Measurements from ENCODE around the gene PSMD12. TPM values are rescaled to one million over a fixed set of nuclear protein-coding genes. Genes with fewer than 3 reads are reported as not detected.
"Not testable (repeated sequence)": the region's sequence is repeated elsewhere in the genome, so short reads cannot be mapped to it uniquely, and the experiment has no call there.

Gene PSMD12
- total RNA-seq, 1 donor from 2014 or later, result 40.3 TPM

GRCh38 chr17:67353929-67354574 is 12.3 kb downstream of the PSMD12 start:
- no peak for ATAC-seq

- ATAC-seq, result no peak
Measured at GRCh38 chr17:67353161-67353560, 13.2 kb downstream of the PSMD12 start.

GRCh38 chr17:67349420-67349819 is 17.0 kb downstream of the PSMD12 start:
- ATAC-seq, result no peak

- no peak for ATAC-seq
Measured at GRCh38 chr17:67347826-67348225, 18.6 kb downstream of the PSMD12 start.

GRCh38 chr17:67343237-67343636 is 23.1 kb downstream of the PSMD12 start:
- no peak for ATAC-seq

GRCh38 chr17:67338353-67338752 is 28.0 kb downstream of the PSMD12 start:
- ATAC-seq, result not testable (repeated sequence)

- ATAC-seq, result no peak
Measured at GRCh38 chr17:67336859-67337258, 29.5 kb downstream of the PSMD12 start.

- no peak for ATAC-seq
Measured at GRCh38 chr17:67335245-67335835, 31.0 kb downstream of the PSMD12 start.

GRCh38 chr17:67332162-67332508 is 34.2 kb downstream of the PSMD12 start:
- not testable (repeated sequence) for ATAC-seq

- ATAC-seq, result not testable (repeated sequence)
Measured at GRCh38 chr17:67331381-67332161, 34.8 kb downstream of the PSMD12 start.

GRCh38 chr17:67328026-67328425 is 38.4 kb downstream of the PSMD12 start:
- ATAC-seq, result no peak

GRCh38 chr17:67326959-67327745 is 39.2 kb downstream of the PSMD12 start:
- ATAC-seq, result not testable (repeated sequence)

- ATAC-seq, result no peak
Measured at GRCh38 chr17:67326440-67326839, 39.9 kb downstream of the PSMD12 start.

- ATAC-seq, result no peak
Measured at GRCh38 chr17:67324330-67324729, 42.0 kb downstream of the PSMD12 start.

- no peak for ATAC-seq
Measured at GRCh38 chr17:67323445-67323844, 42.9 kb downstream of the PSMD12 start.

- ATAC-seq, result peak; percentile 42
Measured at GRCh38 chr17:67322042-67322787, 44.2 kb downstream of the PSMD12 start.

GRCh38 chr17:67321486-67321885 is 44.9 kb downstream of the PSMD12 start:
- not testable (repeated sequence) for ATAC-seq

- no peak for ATAC-seq
Measured at GRCh38 chr17:67316781-67317180, 49.6 kb downstream of the PSMD12 start.

GRCh38 chr17:67315865-67316264 is 50.5 kb downstream of the PSMD12 start:
- ATAC-seq, result no peak

- ATAC-seq, result no peak
Measured at GRCh38 chr17:67312265-67312664, 54.1 kb downstream of the PSMD12 start.

GRCh38 chr17:67311575-67311974 is 54.8 kb downstream of the PSMD12 start:
- no peak for ATAC-seq

GRCh38 chr17:67310406-67310805 is 56.0 kb downstream of the PSMD12 start:
- no peak for ATAC-seq

Measured in esophagus mucosa (tissue), 1 donor.